Mesodermal cell (in vitro differentiated cells): Measurements from ENCODE around the gene WDR93.

ENCODE experiments used
- H3K27ac ChIP-seq: 2 replicates; pipeline ENCODE4 v1.7.0; 2013; ENCODE audit warnings: mild to moderate bottlenecking, low read depth, low read length, moderate library complexity; ENCODE audit not compliant: severe bottlenecking
- H3K36me3 ChIP-seq: 2 replicates; pipeline ENCODE4 v1.7.1; 2013; ENCODE audit warnings: mild to moderate bottlenecking, low read length, moderate library complexity; ENCODE audit not compliant: control insufficient read depth, insufficient read depth
- H3K4me1 ChIP-seq: one replicate; pipeline ENCODE4 v1.7.1; 2013; ENCODE audit warnings: mild to moderate bottlenecking, low read length; ENCODE audit not compliant: insufficient read depth, control insufficient read depth, poor library complexity, severe bottlenecking
- H3K4me3 ChIP-seq: 2 replicates; pipeline ENCODE4 v1.7.0; 2013; ENCODE audit warnings: low read length, control low read depth, mild to moderate bottlenecking; ENCODE audit not compliant: insufficient read depth, poor library complexity, severe bottlenecking; ENCODE audit errors: extremely low read depth
- H3K9me3 ChIP-seq: 2 replicates; pipeline ENCODE4 v1.7.1; 2013; ENCODE audit warnings: mild to moderate bottlenecking, low read length, moderate library complexity; ENCODE audit not compliant: control insufficient read depth
- WGBS, 2 experiments: methylation state at CpG; one replicate each; pipeline ENCODE4 v1.1.5; 2013; ENCODE audit warnings: missing lambda C conversion rate in 2 of 2; ENCODE audit not compliant: insufficient coverage in 2 of 2; 5-methylcytosine and 5-hydroxymethylcytosine counted together

Gene WDR93

DNA sequence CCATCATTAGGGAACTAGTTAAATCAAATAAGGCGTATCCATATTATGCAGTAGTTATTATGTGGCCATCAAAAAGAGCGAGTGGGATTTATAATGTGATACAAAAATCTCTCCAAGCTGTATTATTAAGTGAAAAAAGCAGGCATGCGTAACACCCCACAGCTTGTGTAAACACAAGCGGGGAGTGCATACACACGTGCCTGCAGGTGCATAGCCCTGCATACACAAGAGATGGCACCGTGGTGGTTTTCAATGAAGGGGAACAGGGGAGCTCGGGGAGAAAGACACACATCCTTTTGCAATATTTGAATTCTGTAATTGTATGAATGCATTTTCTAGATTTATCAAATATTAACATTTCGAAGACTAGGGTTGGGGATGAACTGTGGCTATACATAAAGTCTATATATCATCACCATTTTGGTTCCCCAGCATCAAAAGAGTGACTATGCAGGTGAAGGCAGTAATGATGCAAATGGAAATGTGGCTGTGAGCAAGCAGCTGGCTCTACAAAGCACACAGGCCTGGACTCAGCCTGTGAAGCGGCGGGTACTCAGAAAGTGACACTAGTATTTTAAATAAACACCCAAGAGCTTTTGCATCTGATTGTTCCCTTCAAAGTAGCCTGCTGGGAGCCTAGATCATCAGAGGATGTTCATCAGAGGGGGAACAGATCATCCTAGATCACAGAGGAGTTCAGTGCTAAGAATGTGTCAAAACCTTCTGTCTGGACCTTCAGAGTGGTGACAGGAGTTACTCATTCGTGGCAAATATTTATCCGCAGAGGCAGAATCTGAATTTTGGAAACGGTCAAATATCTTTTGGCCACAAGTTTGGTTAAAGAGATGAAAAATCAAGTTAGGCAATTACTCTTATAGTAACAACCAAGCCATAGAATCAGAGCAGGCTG is 25.9 kb upstream of the WDR93 start:
- no peak overlapping the region for H3K27ac ChIP-seq
- peaks cover 18% of the 10 kb centered on the region for H3K4me1 ChIP-seq
- H3K9me3 ChIP-seq, result no peaks in the 10 kb centered on the region
- peak overlapping the region; percentile 19 for H3K4me3 ChIP-seq
- 72 to 82% methylated on average over 6 to 7 of the region's 13 CpGs for WGBS, 2 experiments
- H3K36me3 ChIP-seq, result no peaks in the 10 kb centered on the region

DNA sequence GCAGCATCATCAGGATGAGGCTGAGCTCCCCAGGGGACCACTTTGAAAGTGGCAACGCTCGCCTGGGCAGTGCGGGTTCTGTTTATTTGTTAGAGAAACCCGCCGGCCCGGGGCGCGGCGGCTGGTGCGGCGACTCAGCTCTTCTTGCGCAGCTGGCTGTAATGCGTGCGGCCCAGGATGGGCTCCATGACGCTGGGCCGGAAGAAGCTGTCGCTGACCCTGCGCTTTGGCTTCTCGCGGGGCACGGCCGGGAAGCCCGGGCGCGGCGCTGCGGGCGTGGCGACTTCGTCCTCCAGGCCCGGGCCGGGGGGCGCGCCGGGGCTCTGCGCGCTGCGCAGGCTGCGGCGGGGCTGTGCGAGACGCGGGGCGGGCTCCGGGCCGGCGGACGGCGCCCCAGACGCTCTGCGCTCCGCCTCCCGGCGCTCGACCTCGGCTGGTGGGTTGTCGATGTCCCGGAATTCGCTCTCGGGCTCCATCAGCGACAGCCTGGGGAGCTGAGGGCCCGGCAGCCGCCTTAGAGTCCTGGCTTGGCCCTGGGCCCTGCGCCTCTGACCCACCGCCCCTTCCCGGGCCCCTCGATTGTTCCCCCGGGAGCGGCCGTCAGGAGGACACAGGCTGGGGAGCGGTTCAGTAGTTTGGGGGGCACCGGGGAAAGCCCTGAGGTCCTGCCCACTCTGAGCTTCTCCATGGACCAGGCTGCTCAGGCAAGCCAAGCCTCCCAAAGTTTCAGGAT is 25.0 kb upstream of the WDR93 start:
- WGBS, 2 experiments, result 8 to 9% methylated on average over 49 to 55 of the region's 72 CpGs
- Histone ChIP-seq H3K27ac (no peak overlapping the region), H3K4me1 (peaks cover 18% of the 10 kb centered on the region)

DNA sequence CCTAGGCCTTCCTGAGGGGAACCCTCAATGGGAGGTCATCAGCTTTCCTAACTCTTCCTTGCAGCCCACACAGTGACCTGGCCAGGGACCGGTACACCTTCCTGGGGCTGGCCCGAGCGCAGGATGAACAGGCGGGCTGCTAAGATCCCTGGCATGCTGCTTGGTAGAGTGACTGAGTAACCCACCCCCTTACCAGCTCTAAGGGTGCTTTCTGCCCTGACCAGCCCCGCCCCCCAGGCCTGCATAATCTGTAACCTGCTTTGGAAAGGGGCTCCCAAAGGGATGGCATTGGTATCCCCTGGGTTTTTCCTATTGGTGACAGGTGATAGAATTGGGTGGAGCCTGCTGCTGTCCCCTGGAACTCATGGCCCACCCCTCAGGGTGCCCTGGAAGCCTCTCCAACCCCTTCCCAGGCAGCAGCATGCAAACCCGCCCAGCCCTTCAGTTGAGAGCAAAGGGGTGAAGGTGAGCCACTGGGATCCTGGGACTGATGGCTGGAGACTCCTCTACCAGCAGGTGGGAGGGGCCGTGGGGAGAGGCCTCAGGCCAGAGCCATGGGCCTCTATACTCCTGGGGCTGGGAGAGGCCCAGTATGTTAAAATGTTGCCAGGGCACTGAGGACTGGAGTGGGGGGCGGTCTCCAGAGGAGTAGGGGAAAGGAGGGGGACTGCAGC is 24.3 kb upstream of the WDR93 start:
- no peaks in the 10 kb centered on the region for H3K36me3 ChIP-seq
- peaks cover 18% of the 10 kb centered on the region for H3K4me1 ChIP-seq
- H3K4me3 ChIP-seq, result peak overlapping the region; percentile 18
- H3K27ac ChIP-seq, result no peak overlapping the region
- H3K9me3 ChIP-seq, result no peaks in the 10 kb centered on the region
- 84 to 88% methylated on average over 3 to 6 of the region's 8 CpGs for WGBS, 2 experiments

More for the DNA sequence above, 25.0 kb upstream of the WDR93 start:
- Histone ChIP-seq H3K36me3 (no peaks in the 10 kb centered on the region), H3K4me3 (peak overlapping the region; percentile 19), H3K9me3 (no peaks in the 10 kb centered on the region)

DNA sequence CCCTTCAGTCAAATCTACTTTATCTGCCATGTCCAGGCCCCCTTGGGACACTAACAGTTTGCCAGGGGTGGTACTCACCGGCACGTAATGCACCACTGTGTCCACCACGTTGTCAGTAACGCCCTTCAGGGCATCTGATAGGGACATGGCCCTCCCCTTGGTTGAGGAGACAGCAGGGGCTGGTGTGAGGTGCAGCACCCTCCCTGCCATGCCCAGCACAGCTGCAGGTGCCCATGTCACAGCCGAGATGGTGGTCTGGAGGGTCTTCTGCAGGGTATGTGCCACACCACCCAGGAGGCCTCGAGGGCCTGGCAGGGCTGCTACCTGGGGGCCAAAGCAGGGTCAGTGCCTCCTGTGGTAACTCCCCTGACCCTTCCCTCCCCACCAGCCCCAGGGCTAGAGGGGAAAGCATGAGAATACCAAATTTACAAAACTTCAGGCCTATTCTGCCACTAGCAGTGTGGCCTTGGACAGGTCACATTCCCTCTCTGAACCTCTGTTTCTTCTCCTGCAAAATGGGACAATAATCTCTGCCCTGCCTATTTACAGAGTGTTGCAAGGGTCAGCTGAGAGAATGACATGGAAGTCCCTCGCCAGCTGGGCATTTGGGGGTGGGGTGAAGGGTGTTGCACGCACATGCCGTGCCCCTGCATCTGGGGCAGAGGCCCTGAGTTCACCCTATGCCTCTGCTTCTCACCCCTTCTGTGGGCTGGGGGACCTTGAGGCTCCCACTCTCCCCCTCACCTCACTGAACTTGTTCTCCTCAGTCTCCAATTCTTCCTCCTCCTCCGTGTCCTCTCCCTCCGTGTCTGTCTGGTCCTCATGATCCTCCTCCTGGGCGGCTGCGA is 23.5 kb upstream of the WDR93 start:
- H3K4me3 ChIP-seq, result no peak overlapping the region
- no peaks in the 10 kb centered on the region for H3K36me3 ChIP-seq
- no peaks in the 10 kb centered on the region for H3K9me3 ChIP-seq
- WGBS, 2 experiments, result 93 to 94% methylated on average over 10 to 11 of the region's 13 CpGs
- peaks cover 18% of the 10 kb centered on the region for H3K4me1 ChIP-seq
- H3K27ac ChIP-seq, result no peak overlapping the region

DNA sequence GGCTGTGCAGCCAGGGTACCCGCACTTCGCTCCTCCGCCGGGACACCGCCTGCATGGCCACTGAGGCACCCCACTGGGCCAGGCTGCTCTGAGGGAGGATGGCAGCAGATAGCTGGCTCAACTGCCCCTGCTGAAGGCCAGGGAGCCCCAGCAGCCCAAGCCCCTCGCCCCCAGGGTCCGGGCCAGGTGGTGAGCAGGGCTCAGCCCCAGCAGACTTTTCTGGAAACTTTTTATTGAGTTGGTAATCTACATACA is 23.0 kb upstream of the WDR93 start:
- Histone ChIP-seq H3K9me3 (no peaks in the 10 kb centered on the region), H3K36me3 (no peaks in the 10 kb centered on the region), H3K4me3 (no peak overlapping the region), H3K4me1 (peaks cover 15% of the 10 kb centered on the region), H3K27ac (no peak overlapping the region)
- 94 to 96% methylated on average over 5 of the region's 7 CpGs for WGBS, 2 experiments

DNA sequence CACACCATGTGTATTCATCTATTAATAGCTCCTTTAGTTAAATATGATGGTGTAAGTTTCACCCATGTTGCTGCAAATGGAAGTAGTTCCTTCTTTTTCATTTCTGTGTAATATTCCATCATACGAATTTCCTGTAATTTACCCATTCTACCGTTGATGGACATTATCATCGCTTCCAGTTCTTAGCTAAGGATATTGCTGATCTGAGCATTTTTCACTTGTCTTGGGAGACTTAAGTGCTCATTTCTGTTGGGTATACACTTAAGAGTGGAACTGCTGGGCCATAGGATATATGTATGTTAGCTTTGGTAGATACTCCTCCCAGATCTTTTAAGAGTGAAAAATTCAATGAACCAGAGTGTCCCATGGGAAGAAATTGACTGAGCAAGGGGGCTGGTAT is 22.4 kb upstream of the WDR93 start:
- Histone ChIP-seq H3K4me1 (peaks cover 10% of the 10 kb centered on the region), H3K36me3 (no peaks in the 10 kb centered on the region), H3K27ac (no peak overlapping the region), H3K9me3 (no peaks in the 10 kb centered on the region), H3K4me3 (no peak overlapping the region)
- 100% methylated on average over 2 to 3 of the region's 3 CpGs for WGBS, 2 experiments

DNA sequence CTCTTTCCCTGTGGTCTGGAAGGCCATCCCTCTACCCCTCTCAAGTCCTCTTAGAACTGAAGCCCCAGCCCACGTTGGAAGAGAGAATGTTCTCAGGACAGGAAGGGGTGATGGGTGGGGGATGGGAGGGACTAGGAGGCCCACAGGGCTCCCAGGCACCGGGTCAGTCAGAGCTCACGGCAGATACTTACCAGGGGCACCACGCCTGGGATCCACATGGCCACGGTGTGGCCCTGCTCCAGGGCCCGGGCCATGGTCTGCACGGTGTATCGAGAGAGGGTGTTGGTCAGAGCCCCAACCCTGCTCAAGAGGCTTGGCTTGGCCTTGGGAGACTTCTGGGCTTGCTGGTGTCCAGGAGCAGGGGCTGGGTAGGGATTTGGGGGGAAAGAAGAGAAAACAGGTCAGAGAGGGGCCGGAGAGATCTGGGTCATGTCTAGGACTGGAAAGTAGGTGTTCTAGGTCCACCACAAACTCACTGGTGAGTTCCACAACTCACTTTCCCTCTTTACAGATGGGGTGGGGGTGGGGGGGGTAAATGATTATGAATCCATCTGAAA is 21.2 kb upstream of the WDR93 start:
- H3K9me3 ChIP-seq, result no peaks in the 10 kb centered on the region
- H3K36me3 ChIP-seq, result no peaks in the 10 kb centered on the region
- no peak overlapping the region for H3K27ac ChIP-seq
- peaks cover 9% of the 10 kb centered on the region for H3K4me1 ChIP-seq
- no peak overlapping the region for H3K4me3 ChIP-seq
- 84 to 93% methylated on average over 7 of the region's 9 CpGs for WGBS, 2 experiments

DNA sequence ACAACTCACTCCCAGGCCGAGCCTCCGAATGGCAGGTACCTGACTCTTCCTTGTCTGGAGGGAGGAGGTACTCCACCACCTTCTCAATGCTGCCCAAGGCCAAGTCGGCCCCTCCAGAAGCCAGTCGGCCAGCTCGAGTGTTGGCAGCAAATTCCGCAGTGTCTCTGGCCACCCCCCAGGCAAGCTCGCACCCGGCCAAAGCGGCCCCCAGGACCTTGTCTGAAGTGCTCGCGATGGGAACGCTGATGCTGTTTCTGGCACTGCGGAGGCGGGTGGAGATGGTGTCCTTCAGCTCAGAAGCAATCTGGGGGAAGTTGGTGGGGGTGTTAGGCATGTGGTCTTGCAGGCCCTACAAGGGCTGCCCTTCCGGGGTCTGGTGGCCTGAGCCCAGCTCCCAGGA is 20.7 kb upstream of the WDR93 start:
- no peaks in the 10 kb centered on the region for H3K9me3 ChIP-seq
- 96% methylated on average over 14 to 15 of the region's 15 CpGs for WGBS, 2 experiments
- H3K4me1 ChIP-seq, result peaks cover 8% of the 10 kb centered on the region
- no peak overlapping the region for H3K4me3 ChIP-seq
- no peak overlapping the region for H3K27ac ChIP-seq
- H3K36me3 ChIP-seq, result no peaks in the 10 kb centered on the region

DNA sequence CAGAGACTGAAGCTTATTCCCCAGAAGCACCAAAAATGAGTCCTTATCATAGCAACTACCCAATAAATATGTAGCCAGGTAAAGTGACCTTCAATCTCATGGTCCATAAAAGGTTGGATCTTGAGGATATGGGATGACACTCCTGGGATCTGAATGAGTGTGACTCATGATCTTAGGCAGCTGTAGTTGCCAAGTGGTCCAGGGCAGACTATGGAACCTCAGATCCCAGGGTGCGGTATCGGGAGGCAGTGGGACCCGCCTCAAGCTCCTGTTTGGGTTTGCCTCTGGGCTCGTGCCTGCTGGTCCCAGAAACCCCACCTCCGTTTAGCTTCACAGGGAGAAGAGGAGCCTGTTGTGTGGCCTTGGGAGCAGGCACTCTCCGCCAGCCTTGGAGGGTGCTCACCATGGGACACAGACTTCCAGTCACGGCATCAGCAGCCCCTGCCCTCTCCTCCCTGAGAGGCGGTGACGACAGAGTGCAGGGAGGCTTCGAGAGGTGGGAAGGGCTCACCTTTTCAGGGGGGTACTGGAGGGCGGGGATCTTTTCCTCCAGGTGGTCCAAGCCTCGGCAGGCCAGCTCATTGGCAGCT is 19.5 kb upstream of the WDR93 start:
- Histone ChIP-seq H3K4me3 (no peak overlapping the region), H3K4me1 (peaks cover under 1% of the 10 kb centered on the region), H3K27ac (no peak overlapping the region), H3K9me3 (no peaks in the 10 kb centered on the region), H3K36me3 (no peaks in the 10 kb centered on the region)
- 86 to 87% methylated on average over 7 of the region's 12 CpGs for WGBS, 2 experiments

DNA sequence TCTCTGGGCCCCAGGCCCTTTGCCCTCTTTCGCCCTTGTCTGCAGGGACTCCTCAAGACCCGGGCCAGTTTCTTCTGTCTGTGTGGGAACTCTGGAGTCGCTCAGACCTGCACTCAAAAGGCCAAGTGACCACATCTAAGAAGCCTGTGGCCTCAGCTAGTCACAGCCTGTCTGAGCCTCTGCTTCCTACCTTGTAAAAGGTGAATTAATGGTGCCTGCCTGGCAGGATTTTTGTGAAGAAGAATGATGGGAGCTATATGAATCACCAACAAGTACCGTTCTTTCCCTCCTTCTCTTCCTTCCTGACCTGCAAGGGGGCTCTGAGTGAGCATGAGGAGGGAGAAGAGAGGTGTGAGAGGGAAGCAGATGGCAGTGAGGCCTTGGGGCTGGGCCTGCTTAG is 18.9 kb upstream of the WDR93 start:
- Histone ChIP-seq H3K36me3 (no peaks in the 10 kb centered on the region), H3K9me3 (no peaks in the 10 kb centered on the region), H3K4me1 (no peaks in the 10 kb centered on the region), H3K27ac (no peak overlapping the region), H3K4me3 (no peak overlapping the region)
- 68 to 79% methylated on average over 2 to 4 of the region's 4 CpGs for WGBS, 2 experiments
